Astrocyte (in vitro differentiated cells and primary cell): ENCODE data around the gene CD177. TPM values are rescaled to one million over a fixed set of nuclear protein-coding genes. Genes with fewer than 3 reads are reported as not detected.
"Not testable (repeated sequence)": the region's sequence is repeated elsewhere in the genome, so short reads cannot be mapped to it uniquely, and the experiment has no call there.

Experiments used
- DNase-seq: peaks from one replicate; pipeline ENCODE4 v3.0.0-alpha.2; 2010; ENCODE audit warnings: low read depth
- FAIRE-seq: peaks from 2 replicates; lab custom pipeline; 2011; peaks lifted over from hg19 to GRCh38; lab: Jason Lieb, UNC
- H2AFZ ChIP-seq: 2 replicates; pipeline ENCODE4 v1.6.0; 2012; ENCODE audit warnings: low read depth, low read length, inconsistent platforms
- H3K27ac ChIP-seq: 2 replicates; pipeline ENCODE4 v1.5.1; 2011; ENCODE audit warnings: low read depth, low read length, inconsistent platforms
- H3K27me3 ChIP-seq: 2 replicates; pipeline ENCODE4 v1.6.0; 2011; ENCODE audit warnings: low read length, inconsistent platforms; ENCODE audit not compliant: insufficient read depth
- H3K36me3 ChIP-seq: 2 replicates; pipeline ENCODE4 v1.5.1; 2011; ENCODE audit warnings: low read length, inconsistent platforms; ENCODE audit not compliant: insufficient read depth
- H3K4me1 ChIP-seq: 2 replicates; pipeline ENCODE4 v1.5.1; 2011; ENCODE audit warnings: low read length, inconsistent platforms; ENCODE audit not compliant: insufficient read depth
- H3K4me2 ChIP-seq: 2 replicates; pipeline ENCODE4 v1.6.0; 2012; ENCODE audit warnings: low read length, inconsistent platforms
- H3K4me3 ChIP-seq: 2 replicates; pipeline ENCODE4 v1.5.1; 2011; ENCODE audit warnings: low read depth, mild to moderate bottlenecking, low read length, inconsistent platforms; ENCODE audit not compliant: insufficient read depth
- H3K79me2 ChIP-seq: 2 replicates; pipeline ENCODE4 v1.6.0; 2012; ENCODE audit warnings: mild to moderate bottlenecking, low read length, inconsistent platforms; ENCODE audit not compliant: insufficient read depth
- H3K9ac ChIP-seq: 2 replicates; pipeline ENCODE4 v1.6.0; 2012; ENCODE audit warnings: mild to moderate bottlenecking, low read length, inconsistent platforms
- H3K9me3 ChIP-seq: 2 replicates; pipeline ENCODE4 v1.5.1; 2012; ENCODE audit warnings: low read depth, mild to moderate bottlenecking, low read length, inconsistent platforms; ENCODE audit not compliant: insufficient read depth
- H4K20me1 ChIP-seq: 2 replicates; pipeline ENCODE4 v1.6.0; 2012; ENCODE audit warnings: low read length, inconsistent platforms; ENCODE audit not compliant: insufficient read depth
- H3K27ac Mint-ChIP-seq: one replicate; pipeline ENCODE4 v1.8.0; 2021; ENCODE audit warnings: mild to moderate bottlenecking, mixed read lengths; ENCODE audit not compliant: unreplicated experiment
- H3K27me3 Mint-ChIP-seq: one replicate; pipeline ENCODE4 v1.8.0; 2021; ENCODE audit warnings: low read depth, mixed read lengths; ENCODE audit not compliant: unreplicated experiment
- H3K36me3 Mint-ChIP-seq: one replicate; pipeline ENCODE4 v1.8.0; 2021; ENCODE audit warnings: low read depth, mixed read lengths; ENCODE audit not compliant: unreplicated experiment
- H3K4me1 Mint-ChIP-seq: one replicate; pipeline ENCODE4 v1.8.0; 2021; ENCODE audit warnings: low read depth, mixed read lengths; ENCODE audit not compliant: unreplicated experiment
- H3K4me3 Mint-ChIP-seq: one replicate; pipeline ENCODE4 v1.8.0; 2021; ENCODE audit warnings: mild to moderate bottlenecking, moderate library complexity, mixed read lengths; ENCODE audit not compliant: unreplicated experiment
- H3K9me3 Mint-ChIP-seq: one replicate; pipeline ENCODE4 v1.8.0; 2021; ENCODE audit warnings: mild to moderate bottlenecking, mixed read lengths; ENCODE audit not compliant: unreplicated experiment
- EZH2 ChIP-seq: IDR thresholded peaks from 2 replicates; pipeline ENCODE4 v1.6.1; 2012; ENCODE audit warnings: mild to moderate bottlenecking, low read length, inconsistent platforms; ENCODE audit not compliant: insufficient read depth
- total RNA-seq: library from RNA; stranded (reverse); gene quantifications from 2 replicates; pipeline ENCODE4 v1.2.1, GENCODE V29; 2021
- TF ChIP-seq, protein P1 (sequence below): IDR thresholded peaks from 2 replicates; pipeline ENCODE4 v1.5.1; 2011; ENCODE audit warnings: low read depth, mild to moderate bottlenecking, inconsistent platforms, low read length, moderate library complexity; ENCODE audit not compliant: insufficient read depth

Gene CD177
- total RNA-seq, 1 donor from 2014 or later, result not detected

- H3K27ac Mint-ChIP-seq, result no peak overlapping the region
- no peak overlapping the region for H3K4me2 ChIP-seq
Measured at GRCh38 chr19:43371909-43372308, 18.4 kb downstream of the CD177 start.

DNA sequence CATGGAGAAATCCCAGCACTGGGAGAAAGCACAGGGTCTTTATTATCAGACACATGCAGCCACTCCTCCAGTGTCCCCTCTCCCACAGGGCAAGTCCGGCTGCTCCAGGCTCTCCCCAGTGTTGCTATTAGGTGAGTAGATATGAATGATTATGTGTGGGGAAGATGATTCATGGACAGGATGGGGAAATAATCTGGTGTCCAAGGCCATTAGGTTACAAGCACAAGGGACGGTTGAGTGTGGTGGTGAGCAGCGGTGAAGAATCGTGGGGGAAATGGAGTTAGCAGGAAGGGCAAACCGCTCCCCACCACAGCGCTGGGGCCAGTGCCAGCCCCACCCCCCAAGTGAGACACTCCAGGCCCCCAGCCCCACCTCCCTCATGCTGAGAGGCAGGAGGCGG, 19.0 kb downstream of the CD177 start:
- Mint-ChIP-seq H3K27me3 (peaks cover 19% of the 10 kb centered on the region), H3K9me3 (no peaks in the 10 kb centered on the region), H3K4me3 (no peak overlapping the region), H3K36me3 (no peaks in the 10 kb centered on the region), H3K27ac (no peak overlapping the region), H3K4me1 (no peaks in the 10 kb centered on the region)
- no peaks in the 10 kb centered on the region for H3K79me2 ChIP-seq
- TF ChIP-seq EZH2, result no peak
- TF ChIP-seq, protein P1, sequence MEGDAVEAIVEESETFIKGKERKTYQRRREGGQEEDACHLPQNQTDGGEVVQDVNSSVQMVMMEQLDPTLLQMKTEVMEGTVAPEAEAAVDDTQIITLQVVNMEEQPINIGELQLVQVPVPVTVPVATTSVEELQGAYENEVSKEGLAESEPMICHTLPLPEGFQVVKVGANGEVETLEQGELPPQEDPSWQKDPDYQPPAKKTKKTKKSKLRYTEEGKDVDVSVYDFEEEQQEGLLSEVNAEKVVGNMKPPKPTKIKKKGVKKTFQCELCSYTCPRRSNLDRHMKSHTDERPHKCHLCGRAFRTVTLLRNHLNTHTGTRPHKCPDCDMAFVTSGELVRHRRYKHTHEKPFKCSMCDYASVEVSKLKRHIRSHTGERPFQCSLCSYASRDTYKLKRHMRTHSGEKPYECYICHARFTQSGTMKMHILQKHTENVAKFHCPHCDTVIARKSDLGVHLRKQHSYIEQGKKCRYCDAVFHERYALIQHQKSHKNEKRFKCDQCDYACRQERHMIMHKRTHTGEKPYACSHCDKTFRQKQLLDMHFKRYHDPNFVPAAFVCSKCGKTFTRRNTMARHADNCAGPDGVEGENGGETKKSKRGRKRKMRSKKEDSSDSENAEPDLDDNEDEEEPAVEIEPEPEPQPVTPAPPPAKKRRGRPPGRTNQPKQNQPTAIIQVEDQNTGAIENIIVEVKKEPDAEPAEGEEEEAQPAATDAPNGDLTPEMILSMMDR, result no peak
- no peak overlapping the region for H3K9ac ChIP-seq
- no peaks in the 10 kb centered on the region for H3K4me1 ChIP-seq
- H4K20me1 ChIP-seq, result no peaks in the 10 kb centered on the region
- H3K27ac ChIP-seq, result no peak overlapping the region
- FAIRE-seq, result no peak
- no peak overlapping the region for H2AFZ ChIP-seq
- no peaks in the 10 kb centered on the region for H3K27me3 ChIP-seq
- H3K4me2 ChIP-seq, result no peak overlapping the region
- no peak overlapping the region for H3K4me3 ChIP-seq
- no peaks in the 10 kb centered on the region for H3K9me3 ChIP-seq
- DNase-seq, result no peak
- no peaks in the 10 kb centered on the region for H3K36me3 ChIP-seq

More at GRCh38 chr19:43371909-43372308, 18.4 kb downstream of the CD177 start:
- TF ChIP-seq EZH2, result no peak
- TF ChIP-seq, protein P1, result no peak
- no peaks in the 10 kb centered on the region for H3K27me3 ChIP-seq
- H3K4me1 ChIP-seq, result no peaks in the 10 kb centered on the region
- no peak overlapping the region for H3K9ac ChIP-seq
- Mint-ChIP-seq H3K4me3 (no peak overlapping the region), H3K36me3 (no peaks in the 10 kb centered on the region), H3K27me3 (peaks cover 19% of the 10 kb centered on the region), H3K9me3 (no peaks in the 10 kb centered on the region), H3K4me1 (no peaks in the 10 kb centered on the region)
- FAIRE-seq (no peak), DNase-seq (no peak)
- no peaks in the 10 kb centered on the region for H3K9me3 ChIP-seq
- no peak overlapping the region for H2AFZ ChIP-seq
- H4K20me1 ChIP-seq, result no peaks in the 10 kb centered on the region
- H3K36me3 ChIP-seq, result no peaks in the 10 kb centered on the region
- no peak overlapping the region for H3K27ac ChIP-seq
- no peak overlapping the region for H3K4me3 ChIP-seq
- no peaks in the 10 kb centered on the region for H3K79me2 ChIP-seq

- not testable (repeated sequence) for H2AFZ ChIP-seq, H3K36me3 ChIP-seq, H3K27ac ChIP-seq, H3K4me2 ChIP-seq, H3K9ac ChIP-seq, FAIRE-seq, H3K4me1 ChIP-seq, DNase-seq, H3K79me2 ChIP-seq, H3K4me1 Mint-ChIP-seq, H3K4me3 Mint-ChIP-seq, H3K9me3 Mint-ChIP-seq, H3K36me3 Mint-ChIP-seq, H3K9me3 ChIP-seq, H4K20me1 ChIP-seq, H3K4me3 ChIP-seq, H3K27ac Mint-ChIP-seq, H3K27me3 ChIP-seq
- H3K27me3 Mint-ChIP-seq, result peaks cover 12% of the 10 kb centered on the region
Measured at GRCh38 chr19:43377624-43378023, 24.1 kb downstream of the CD177 start.
